ENCODE results near the gene DYRK3.

The DYRK3 gene

GRCh38 chr1:206662396-206663092 lies 27.2 kb downstream of the DYRK3 start:
- DNase-seq, result no peak

- DNase-seq, result no peak
Observed at GRCh38 chr1:206663362-206663761, 28.0 kb downstream of the DYRK3 start.

GRCh38 chr1:206663832-206664652 lies 28.7 kb downstream of the DYRK3 start:
- DNase-seq, result peak; percentile 19 to 74

- no peak for DNase-seq
Observed at GRCh38 chr1:206664740-206665139, 29.4 kb downstream of the DYRK3 start.

- DNase-seq, result no peak
Observed at GRCh38 chr1:206666031-206666561, 30.8 kb downstream of the DYRK3 start.

- DNase-seq, result no peak
Observed at GRCh38 chr1:206666954-206667665, 31.8 kb downstream of the DYRK3 start.

- DNase-seq, result no peak
Observed at GRCh38 chr1:206668351-206668750, 33.0 kb downstream of the DYRK3 start.

GRCh38 chr1:206668874-206669410 lies 33.6 kb downstream of the DYRK3 start:
- no peak for DNase-seq

- DNase-seq, result peak; percentile 56 to 78
Observed at GRCh38 chr1:206672011-206672688, 36.8 kb downstream of the DYRK3 start.

GRCh38 chr1:206672844-206673758 lies 37.8 kb downstream of the DYRK3 start:
- no peak for DNase-seq

GRCh38 chr1:206674236-206674635 lies 38.9 kb downstream of the DYRK3 start:
- DNase-seq, result no peak

GRCh38 chr1:206674745-206675175 lies 39.4 kb downstream of the DYRK3 start:
- no peak for DNase-seq

GRCh38 chr1:206676499-206676898 lies 41.2 kb downstream of the DYRK3 start:
- no peak for DNase-seq

GRCh38 chr1:206678490-206678889 lies 43.2 kb downstream of the DYRK3 start:
- no peak for DNase-seq

GRCh38 chr1:206679738-206680211 lies 44.4 kb downstream of the DYRK3 start:
- no peak for DNase-seq

GRCh38 chr1:206680279-206680678 lies 44.9 kb downstream of the DYRK3 start:
- no peak for DNase-seq

- DNase-seq, result no peak
Observed at GRCh38 chr1:206681359-206681758, 46.0 kb downstream of the DYRK3 start.

GRCh38 chr1:206682111-206682510 lies 46.8 kb downstream of the DYRK3 start:
- no peak for DNase-seq

GRCh38 chr1:206683313-206683712 lies 48.0 kb downstream of the DYRK3 start:
- no peak for DNase-seq

GRCh38 chr1:206684003-206684402 lies 48.7 kb downstream of the DYRK3 start:
- DNase-seq, result no peak

Measured in NCI-H1930 (cell line).